Measurements from ENCODE around the gene CDCA4. TPM values are rescaled to one million over a fixed set of nuclear protein-coding genes. Genes with fewer than 3 reads are reported as not detected.

CDCA4 gene
- total RNA-seq, 1 experiment from 2014 or later, result 32.4 TPM

GRCh38 chr14:105053996-105054395, 33.1 kb upstream of the CDCA4 start:
- CTCF ChIA-PET, result no interaction called here
- no TSS peak for BruUV-seq (replicated peaks)
- intact Hi-C loops (cut with micrococcal nuclease; ENCODE audit: unreplicated experiment), result no loop called here
- no peak for DNase-seq
- H3K36me3 Mint-ChIP-seq (ENCODE audit: insufficient read depth, unreplicated experiment), result peaks cover 25% of the 10 kb centered on the region
- no peaks in the 10 kb centered on the region for H3K27me3 Mint-ChIP-seq (ENCODE audit: unreplicated experiment)
- no peak overlapping the region for H3K27ac Mint-ChIP-seq (ENCODE audit: unreplicated experiment)
- no peak for TF ChIP-seq CTCF (IDR thresholded peaks at IDR 0.05; ENCODE audit: unreplicated experiment)
- H3K9me3 Mint-ChIP-seq (ENCODE audit: low read depth, unreplicated experiment), result no peaks in the 10 kb centered on the region
- peaks cover 16% of the 10 kb centered on the region for H3K4me1 Mint-ChIP-seq (ENCODE audit: low read depth, unreplicated experiment)
- H3K4me3 Mint-ChIP-seq (ENCODE audit: low read depth, unreplicated experiment), result no peak overlapping the region

- no TSS peak for BruUV-seq (replicated peaks)
- Mint-ChIP-seq H3K4me1 (ENCODE audit: low read depth, unreplicated experiment) (peaks cover 16% of the 10 kb centered on the region), H3K27ac (ENCODE audit: unreplicated experiment) (no peak overlapping the region), H3K4me3 (ENCODE audit: low read depth, unreplicated experiment) (no peak overlapping the region), H3K9me3 (ENCODE audit: low read depth, unreplicated experiment) (no peaks in the 10 kb centered on the region), H3K27me3 (ENCODE audit: unreplicated experiment) (no peaks in the 10 kb centered on the region), H3K36me3 (ENCODE audit: insufficient read depth, unreplicated experiment) (peaks cover 25% of the 10 kb centered on the region)
- no peak for TF ChIP-seq CTCF (IDR thresholded peaks at IDR 0.05; ENCODE audit: unreplicated experiment)
- CTCF ChIA-PET, result no interaction called here
- intact Hi-C loops (cut with micrococcal nuclease; ENCODE audit: unreplicated experiment), result no loop called here
- no peak for DNase-seq
Observed at GRCh38 chr14:105053421-105053820, 32.5 kb upstream of the CDCA4 start.

GRCh38 chr14:105052110-105052458, 31.2 kb upstream of the CDCA4 start:
- Mint-ChIP-seq H3K4me3 (ENCODE audit: low read depth, unreplicated experiment) (no peak overlapping the region), H3K9me3 (ENCODE audit: low read depth, unreplicated experiment) (no peaks in the 10 kb centered on the region), H3K27me3 (ENCODE audit: unreplicated experiment) (no peaks in the 10 kb centered on the region), H3K36me3 (ENCODE audit: insufficient read depth, unreplicated experiment) (peaks cover 27% of the 10 kb centered on the region), H3K27ac (ENCODE audit: unreplicated experiment) (peak overlapping the region; percentile 35), H3K4me1 (ENCODE audit: low read depth, unreplicated experiment) (peaks cover 16% of the 10 kb centered on the region)
- intact Hi-C loops (cut with micrococcal nuclease; ENCODE audit: unreplicated experiment), result no loop called here
- no TSS peak for BruUV-seq (replicated peaks)
- DNase-seq, result no peak
- no peak for TF ChIP-seq CTCF (IDR thresholded peaks at IDR 0.05; ENCODE audit: unreplicated experiment)
- CTCF ChIA-PET, result no interaction called here

GRCh38 chr14:105051182-105052109, 30.6 kb upstream of the CDCA4 start:
- DNase-seq, result no peak
- Mint-ChIP-seq H3K9me3 (ENCODE audit: low read depth, unreplicated experiment) (no peaks in the 10 kb centered on the region), H3K4me1 (ENCODE audit: low read depth, unreplicated experiment) (peaks cover 16% of the 10 kb centered on the region), H3K27ac (ENCODE audit: unreplicated experiment) (peak overlapping the region; percentile 35), H3K36me3 (ENCODE audit: insufficient read depth, unreplicated experiment) (peaks cover 32% of the 10 kb centered on the region), H3K4me3 (ENCODE audit: low read depth, unreplicated experiment) (no peak overlapping the region), H3K27me3 (ENCODE audit: unreplicated experiment) (no peaks in the 10 kb centered on the region)
- intact Hi-C loops (cut with micrococcal nuclease; ENCODE audit: unreplicated experiment), result no loop called here
- CTCF ChIA-PET, result no interaction called here
- TF ChIP-seq CTCF (IDR thresholded peaks at IDR 0.05; ENCODE audit: unreplicated experiment), result no peak
- no TSS peak for BruUV-seq (replicated peaks)
